Fibroblast of pulmonary artery (primary cell): ENCODE results near the gene PDIK1L.
A peak's percentile ranks its signal among the peaks of the same experiment; 100 is the strongest.

Experiments
- DNase-seq: peaks from one replicate; pipeline ENCODE4 v3.0.0-alpha.2; 2010; ENCODE audit warnings: low read depth
- H3K4me3 ChIP-seq: replicated peaks from 2 replicates; pipeline ENCODE4 v1.5.1; 2011; ENCODE audit warnings: low read depth, mild to moderate bottlenecking, control low read depth, low read length, moderate library complexity
- TF ChIP-seq, protein P1 (sequence below): IDR thresholded peaks from 2 replicates; pipeline ENCODE4 v1.5.1; 2011; ENCODE audit warnings: mild to moderate bottlenecking, control low read depth, low read length, inconsistent platforms; ENCODE audit errors: missing control alignments

The PDIK1L gene

DNA sequence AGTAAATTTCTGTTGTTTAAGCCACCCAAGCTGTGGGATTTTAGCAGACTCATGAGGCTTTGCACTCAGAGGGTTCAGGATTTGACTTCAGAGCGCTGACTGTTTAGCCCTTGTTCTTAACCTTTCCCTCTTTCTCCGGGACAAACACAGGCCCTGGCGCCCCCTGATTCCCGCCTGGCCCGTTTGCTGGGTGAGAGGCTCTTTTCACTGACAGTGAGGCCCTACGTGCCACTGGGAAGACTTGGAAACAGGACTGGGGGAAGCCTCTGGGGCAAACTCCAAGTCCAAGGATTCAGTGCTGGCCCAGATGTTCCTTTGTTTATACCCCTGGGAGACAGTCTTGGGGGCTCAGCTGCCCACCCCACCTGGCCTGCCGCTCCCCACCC, 32.5 kb upstream of the PDIK1L start:
- TF ChIP-seq, protein P1, sequence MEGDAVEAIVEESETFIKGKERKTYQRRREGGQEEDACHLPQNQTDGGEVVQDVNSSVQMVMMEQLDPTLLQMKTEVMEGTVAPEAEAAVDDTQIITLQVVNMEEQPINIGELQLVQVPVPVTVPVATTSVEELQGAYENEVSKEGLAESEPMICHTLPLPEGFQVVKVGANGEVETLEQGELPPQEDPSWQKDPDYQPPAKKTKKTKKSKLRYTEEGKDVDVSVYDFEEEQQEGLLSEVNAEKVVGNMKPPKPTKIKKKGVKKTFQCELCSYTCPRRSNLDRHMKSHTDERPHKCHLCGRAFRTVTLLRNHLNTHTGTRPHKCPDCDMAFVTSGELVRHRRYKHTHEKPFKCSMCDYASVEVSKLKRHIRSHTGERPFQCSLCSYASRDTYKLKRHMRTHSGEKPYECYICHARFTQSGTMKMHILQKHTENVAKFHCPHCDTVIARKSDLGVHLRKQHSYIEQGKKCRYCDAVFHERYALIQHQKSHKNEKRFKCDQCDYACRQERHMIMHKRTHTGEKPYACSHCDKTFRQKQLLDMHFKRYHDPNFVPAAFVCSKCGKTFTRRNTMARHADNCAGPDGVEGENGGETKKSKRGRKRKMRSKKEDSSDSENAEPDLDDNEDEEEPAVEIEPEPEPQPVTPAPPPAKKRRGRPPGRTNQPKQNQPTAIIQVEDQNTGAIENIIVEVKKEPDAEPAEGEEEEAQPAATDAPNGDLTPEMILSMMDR, result no peak
- DNase-seq, result no peak
- no peak overlapping the region for H3K4me3 ChIP-seq

DNA sequence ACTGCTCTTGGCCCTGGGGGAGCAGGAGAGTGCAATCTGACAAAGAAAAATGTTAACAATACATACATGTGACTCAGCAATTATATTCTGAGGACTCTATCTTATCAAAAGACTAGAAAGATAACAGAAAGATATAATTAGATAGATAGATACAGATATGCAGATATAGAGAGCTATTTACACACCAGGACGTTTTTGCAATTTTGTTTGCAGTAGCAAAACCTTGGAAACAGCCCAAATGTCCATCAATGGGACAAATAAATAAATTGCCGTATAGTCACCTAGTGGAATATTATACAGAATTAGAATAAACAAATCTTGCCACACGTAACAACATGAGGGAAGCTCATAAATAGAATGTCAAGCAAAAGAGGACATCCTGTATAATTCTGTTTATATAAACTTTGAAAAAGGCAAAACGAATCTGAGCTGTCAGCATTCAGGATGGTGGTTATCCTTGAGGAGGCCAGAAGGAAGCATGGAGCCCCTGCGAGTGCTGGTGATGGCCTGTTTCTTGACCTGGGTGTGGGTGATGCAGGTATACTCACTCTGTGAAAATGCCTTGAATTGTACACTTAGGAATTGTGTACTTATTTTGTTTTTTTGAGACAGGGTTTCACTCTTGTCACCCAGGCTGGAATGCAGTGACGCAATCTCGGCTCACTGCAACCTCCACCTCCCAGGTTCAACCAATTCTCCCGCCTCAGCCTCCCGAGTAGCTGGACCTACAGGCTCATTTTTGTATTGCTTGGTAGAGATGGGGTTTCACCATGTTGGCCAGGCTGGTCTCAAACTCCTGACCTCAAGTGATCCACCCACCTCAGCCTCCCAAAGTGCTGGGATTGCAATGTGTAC, 31.4 kb upstream of the PDIK1L start:
- TF ChIP-seq, protein P1, result no peak
- H3K4me3 ChIP-seq, result no peak overlapping the region
- no peak for DNase-seq

DNA sequence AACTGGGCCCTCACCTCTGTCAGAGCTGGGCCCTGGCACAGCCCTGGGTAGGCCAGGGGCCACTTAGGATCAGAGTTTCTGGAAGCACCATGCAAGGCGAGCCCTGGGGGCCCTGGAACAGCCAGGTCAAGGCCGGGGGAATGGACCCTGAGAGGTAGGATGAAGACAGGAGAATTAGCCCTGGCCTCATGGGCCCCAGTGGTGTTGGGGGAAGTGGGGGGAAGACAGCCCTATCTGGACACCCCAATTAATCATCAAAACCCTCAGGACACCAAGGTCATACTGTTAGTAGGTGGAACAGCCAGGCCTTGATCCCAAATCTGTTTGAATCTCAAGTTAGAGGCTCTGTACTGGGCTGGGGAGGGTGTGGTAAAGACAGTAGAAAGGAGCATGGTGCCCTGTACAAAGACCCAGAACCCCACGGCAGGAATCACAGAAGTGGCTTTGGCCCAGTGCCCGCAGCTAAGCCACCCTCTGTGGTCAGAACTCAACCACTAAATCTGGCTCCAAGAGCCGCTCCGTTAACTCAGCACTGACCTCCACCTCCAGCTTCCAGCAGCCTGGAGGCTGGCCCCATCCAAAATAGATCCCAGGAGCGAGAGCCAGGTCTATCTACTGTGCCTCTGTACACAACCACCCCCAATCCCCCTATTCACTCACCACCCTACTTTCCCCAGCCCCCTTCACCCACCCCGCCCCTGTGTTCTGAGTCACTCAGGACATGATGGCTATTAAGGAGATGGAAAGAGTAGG, 30.2 kb upstream of the PDIK1L start:
- H3K4me3 ChIP-seq, result no peak overlapping the region
- DNase-seq, result no peak
- TF ChIP-seq, protein P1, result no peak

DNA sequence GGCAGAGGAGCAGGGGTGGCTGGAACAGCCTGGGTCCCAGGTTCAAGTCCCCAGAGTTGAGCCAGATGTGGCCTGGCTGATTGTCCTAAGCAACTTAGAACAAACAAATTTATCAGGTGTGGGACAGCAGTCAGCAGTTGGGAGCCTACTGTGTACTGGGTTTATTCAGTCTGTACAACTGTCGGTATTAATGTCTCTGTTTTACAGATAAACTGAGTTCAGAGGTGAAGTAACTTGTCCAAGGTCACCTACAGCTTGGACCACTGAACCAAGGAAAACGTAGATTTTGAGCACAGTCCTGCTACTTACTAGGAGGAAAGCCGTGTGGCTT, 29.6 kb upstream of the PDIK1L start:
- no peak overlapping the region for H3K4me3 ChIP-seq
- DNase-seq, result no peak
- TF ChIP-seq, protein P1, result no peak

DNA sequence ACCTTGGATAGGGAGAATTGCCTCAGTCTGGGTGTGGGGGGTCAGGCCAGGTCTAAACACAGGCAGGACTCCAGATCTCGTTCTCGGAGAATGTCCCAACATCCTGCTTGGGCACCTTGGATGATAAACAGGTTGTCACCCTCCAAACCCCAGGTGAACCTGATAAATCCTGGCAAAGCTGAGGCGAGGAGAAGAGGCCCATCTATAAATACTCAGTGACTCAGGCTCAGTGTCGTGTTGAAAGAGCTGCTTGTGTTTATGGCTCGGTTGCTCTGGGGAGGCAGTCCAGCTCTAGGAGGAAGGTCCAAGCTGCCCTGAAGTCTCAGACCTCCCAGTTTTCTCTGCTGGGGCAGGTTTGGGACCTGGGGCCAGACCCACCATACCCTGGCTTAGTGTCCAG, 28.4 kb upstream of the PDIK1L start:
- peak; percentile 27 for DNase-seq
- H3K4me3 ChIP-seq, result no peak overlapping the region
- TF ChIP-seq, protein P1, result no peak

DNA sequence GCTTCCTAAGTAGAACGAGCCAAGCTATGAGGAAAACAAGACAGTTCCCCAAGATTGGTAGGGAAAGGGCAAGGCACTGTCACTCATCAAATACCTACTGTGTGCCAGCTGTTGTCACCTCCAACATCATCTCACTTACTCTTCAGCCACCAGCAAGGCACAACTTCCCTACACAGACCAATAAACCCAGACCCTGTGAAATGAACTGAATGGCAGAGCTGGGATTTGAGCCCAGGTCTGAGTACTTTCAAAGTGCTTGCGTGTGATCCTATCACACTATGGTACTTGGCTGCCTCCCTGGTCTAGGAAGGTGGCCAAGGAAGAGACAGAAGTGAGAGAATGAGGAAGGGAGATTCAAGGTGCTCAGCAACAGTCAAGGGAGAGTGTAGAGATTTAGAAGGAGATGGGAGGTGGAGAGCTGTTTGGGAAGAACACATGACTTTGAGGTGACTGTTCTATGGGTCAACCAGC, 27.5 kb upstream of the PDIK1L start:
- no peak overlapping the region for H3K4me3 ChIP-seq
- no peak for DNase-seq
- TF ChIP-seq, protein P1, result no peak

DNA sequence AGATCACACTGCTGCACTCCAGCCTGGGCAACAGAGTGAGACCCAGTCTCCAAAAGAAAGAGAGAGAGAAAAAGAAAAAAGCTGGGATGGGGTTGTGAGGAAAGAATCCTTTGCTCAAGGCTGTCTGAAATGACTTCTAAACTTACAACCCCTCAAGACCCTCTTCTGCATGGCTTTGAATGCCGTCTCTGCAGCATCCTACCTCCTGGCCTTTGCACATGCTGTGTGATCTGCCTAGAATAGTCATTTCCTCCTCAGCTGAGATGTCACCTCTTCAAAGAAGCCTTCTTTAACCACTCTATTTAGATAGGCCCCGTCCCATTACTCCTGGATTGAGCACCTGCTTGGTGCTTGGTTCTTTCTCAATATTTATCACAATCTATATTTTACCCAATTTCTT, 26.8 kb upstream of the PDIK1L start:
- no peak overlapping the region for H3K4me3 ChIP-seq
- DNase-seq, result no peak
- TF ChIP-seq, protein P1, result no peak
